HG03064 (cell line): ENCODE data around the gene INSR.
"Not testable (repeated sequence)": the region's sequence is repeated elsewhere in the genome, so short reads cannot be mapped to it uniquely, and the experiment has no call there.

Source experiments
- ATAC-seq: cut with Tn5 transposase; IDR thresholded peaks from one replicate; pipeline ENCODE4 v1.9.1; 2021; ENCODE audit warnings: low read depth; ENCODE audit not compliant: unreplicated experiment

Gene INSR

GRCh38 chr19:7293762-7294557 is at the start of gene INSR:
INSR (minus strand) TSS chr19:7294414; CDS start chr19:7293891, 523 bp downstream.
- ATAC-seq, result peak; percentile 68

DNA sequence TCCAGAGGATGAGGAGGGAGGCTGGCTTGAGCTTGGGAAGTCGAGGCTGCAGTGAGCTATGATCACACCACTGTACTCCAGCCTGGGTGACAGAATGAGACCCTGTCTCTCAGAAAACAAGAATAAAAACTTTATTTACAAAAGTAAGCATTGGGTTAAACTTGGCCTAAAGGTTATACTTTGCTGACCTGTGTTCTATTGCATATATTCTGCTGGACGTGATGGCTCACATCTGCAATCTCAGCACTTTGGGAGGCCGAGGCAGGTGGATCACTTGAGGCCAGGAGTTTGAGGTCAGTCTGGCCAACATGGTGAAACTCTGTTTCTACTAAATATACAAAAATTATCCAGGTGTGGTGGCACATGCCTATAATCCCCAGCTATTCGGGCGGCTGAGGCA is 47.9 kb upstream of the INSR start:
- no peak for ATAC-seq

DNA sequence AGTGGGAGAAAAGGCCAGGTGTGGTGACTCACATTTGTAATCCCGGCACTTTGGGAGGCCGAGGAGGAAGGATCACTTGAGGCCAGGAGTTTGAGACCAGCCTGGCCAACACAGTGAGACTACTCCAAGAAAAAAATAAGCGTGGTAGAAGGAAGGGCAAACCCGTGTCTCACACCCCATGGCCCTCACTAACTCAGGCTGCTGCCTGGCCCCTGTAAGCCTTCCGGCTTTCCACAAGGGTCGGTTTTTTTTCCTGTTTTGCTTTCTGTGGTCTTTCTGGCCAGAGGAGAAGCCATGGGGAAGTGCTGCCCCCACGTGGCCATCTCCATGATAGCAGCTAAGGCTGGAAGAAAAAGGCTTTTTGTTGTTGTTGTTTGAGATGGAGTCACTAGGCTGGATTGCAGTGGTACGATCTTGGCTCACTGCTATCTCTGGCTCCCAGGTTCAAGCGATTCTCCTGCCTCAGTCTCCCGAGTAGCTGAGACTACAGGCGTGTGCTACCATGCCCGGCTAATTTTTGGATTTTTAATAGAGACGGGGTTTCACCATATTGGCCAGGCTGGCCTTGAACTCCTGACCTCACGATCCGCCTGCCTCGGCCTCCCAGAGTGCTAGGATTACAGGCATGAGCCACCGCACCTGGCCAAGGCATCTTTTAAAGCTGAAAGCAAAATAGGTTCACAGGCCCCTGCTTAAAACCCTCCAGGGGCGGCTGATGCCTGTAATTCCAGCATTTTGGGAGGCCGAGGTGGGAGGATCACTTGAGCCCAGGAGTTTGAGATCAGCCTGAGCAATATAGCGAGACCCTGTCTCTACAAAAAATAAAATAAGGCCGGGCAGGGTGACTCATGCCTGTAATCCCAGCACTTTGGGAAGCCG is 47.0 kb upstream of the INSR start:
- no peak for ATAC-seq

- peak; percentile 54 for ATAC-seq
Observed at GRCh38 chr19:7337380-7338194, 43.4 kb upstream of the INSR start.

DNA sequence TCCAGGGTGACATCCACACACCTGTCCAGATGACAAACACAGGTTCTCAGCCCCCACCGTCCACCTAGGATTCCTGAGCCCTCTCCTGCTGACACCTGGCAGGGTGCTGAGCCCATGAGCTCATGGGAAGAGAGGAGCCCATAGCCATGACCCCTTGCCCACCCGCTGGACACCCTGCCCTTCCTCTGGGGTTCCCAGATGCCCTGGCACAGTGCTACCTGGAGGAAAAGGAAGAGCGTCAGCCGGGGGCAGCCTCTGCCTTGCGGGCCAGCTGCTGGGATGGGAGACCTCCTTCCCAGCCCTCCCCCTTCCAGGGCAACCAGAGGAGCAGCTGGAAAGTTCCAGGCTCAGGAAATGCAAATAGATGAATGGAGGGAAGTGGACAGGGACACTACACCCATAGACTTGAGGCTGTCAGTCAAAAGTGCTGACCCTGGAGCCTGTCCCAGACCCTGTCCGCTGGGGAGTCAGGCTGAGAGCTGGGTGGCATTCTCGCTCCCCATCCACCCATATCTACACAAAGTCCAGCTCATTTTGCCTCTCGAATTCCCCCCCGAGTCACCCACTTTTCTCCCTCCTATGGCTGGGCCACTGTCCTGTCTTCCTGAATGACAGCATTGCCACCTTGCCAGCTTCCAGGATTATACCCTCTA is 42.2 kb upstream of the INSR start:
- ATAC-seq, result no peak

- ATAC-seq, result no peak
Observed at GRCh38 chr19:7333198-7334118, 39.2 kb upstream of the INSR start.

DNA sequence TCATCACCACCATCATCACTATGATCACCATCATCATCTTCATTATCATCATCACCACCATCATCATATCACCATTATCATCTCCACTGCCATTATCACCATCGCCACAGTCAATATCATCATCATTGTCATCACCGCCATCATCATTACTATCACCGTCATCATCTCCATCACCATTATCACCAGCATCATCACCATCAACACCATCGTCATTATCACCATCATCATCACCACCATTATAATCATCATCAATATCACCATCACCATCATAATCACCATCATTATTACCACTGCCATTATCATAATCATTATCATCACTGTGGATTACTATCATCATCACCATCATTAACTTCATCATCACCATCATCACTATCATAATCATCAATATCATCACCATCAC is 37.2 kb upstream of the INSR start:
- ATAC-seq, result no peak

DNA sequence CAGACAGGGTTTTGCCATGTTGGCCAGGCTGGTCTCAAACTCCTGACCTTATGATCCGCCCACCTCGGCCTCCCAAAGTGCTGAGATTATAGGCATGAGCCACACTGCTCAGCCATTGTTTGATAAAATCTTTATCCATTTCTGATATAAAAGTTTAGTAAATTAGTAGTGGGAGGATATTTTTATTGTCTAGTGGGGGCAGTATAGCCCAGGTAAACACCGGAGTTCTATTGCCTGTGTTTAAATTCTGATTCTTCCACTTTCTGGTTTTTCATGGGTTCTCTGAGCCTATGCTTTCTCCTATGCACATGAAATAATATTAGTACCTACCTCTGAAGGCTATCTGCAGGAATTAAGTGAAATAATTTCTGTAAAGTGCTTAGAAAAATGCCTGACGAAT is 34.4 kb upstream of the INSR start:
- no peak for ATAC-seq

DNA sequence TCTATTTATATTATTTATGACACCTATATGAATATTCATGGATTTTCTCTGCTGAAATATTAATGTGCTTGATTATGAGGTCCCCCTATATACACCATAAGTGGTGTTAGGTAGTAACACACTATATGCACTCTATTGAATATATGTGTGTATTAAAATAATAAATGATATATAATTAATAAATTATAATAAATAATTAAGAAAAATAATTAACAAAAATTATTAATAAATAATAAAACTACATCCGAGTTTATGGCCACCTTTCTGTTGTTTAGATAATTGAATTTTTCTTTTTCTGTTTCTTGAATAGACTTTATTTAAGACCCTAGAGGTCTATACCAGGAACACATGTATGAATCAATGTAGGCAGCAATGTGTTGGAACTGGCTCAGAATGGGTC is 33.6 kb upstream of the INSR start:
- no peak for ATAC-seq

- no peak for ATAC-seq
Observed at GRCh38 chr19:7326105-7326877, 32.1 kb upstream of the INSR start.

DNA sequence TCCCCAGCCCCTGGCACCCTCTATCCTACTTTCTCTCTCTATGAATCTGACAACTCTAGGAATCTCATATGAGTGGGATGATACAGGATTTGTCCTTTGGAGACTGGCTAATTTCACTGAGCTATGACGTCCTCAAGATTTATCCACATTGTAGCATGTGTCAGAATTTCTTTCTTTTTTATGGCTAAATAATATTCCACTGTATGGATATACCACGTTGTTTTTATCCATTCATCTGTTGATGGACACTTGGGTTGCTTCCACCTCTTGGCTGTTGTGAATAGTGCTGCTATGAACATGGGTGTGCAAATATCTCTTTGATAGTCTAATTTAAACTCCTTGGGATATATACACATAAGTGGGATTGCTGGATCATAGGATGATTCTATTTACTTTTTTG is 24.0 kb upstream of the INSR start:
- no peak for ATAC-seq

- ATAC-seq, result no peak
Observed at GRCh38 chr19:7312816-7313215, 18.6 kb upstream of the INSR start.

DNA sequence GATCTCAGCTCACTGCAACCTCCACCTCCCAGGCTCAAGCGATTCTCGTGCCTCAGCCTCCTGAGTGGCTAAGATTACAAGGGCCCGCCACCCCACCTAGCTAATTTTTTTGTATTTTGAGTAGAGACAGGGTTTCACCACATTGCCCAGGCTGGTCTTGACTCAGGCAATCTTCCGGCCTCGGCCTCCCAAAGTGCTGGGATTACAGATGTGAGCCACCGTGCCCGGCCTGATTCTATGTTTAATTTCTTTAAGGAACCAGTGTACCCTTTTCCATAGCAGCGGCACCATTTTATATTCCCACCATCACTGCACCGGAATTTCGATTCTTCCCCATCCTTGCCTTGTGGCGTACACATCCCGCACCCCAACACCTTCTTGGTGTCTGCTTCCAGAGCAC is 17.7 kb upstream of the INSR start:
- ATAC-seq, result no peak

GRCh38 chr19:7308327-7308726 is 14.1 kb upstream of the INSR start:
- not testable (repeated sequence) for ATAC-seq

GRCh38 chr19:7307590-7308218 is 13.5 kb upstream of the INSR start:
- ATAC-seq, result no peak

GRCh38 chr19:7304200-7304599 is 10.0 kb upstream of the INSR start:
- no peak for ATAC-seq

DNA sequence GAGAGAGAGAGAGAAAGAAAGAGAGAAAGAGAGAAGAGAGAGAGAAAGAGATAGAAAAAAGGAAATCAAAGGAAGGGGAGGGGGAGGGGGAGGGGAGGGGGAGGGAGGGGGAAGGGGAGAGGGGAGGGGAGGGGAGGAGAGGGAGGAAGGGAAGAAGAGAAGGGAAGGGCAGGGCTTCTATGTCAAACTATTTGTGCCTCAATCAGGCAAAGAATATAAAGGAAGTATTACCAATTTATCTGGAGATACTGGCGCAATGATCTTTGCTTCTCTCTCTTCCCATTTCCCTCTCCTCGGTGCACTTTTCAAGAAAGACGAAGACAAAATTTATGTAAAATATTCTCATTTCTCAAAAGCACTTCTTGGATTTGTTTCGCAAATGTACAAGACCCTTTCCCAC is 9.3 kb upstream of the INSR start:
- no peak for ATAC-seq

DNA sequence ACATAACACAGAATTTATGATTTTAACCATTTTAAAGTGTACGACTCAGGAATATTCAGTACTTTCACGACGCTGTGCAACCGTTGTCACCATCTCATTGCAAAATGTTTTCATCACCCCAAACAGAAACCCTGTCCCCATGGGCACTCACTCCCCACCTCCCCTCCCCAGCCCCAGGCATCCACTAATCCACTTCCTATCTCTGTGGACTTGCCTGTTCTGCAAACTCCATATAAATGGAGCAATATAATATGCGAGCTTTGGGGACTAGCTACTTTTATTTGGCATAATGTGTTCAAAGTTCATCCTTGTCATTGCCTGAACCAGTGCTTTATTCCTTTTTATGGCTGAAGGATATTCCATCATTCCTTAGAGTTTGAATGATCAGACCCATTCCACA is 7.3 kb upstream of the INSR start:
- no peak for ATAC-seq
